ENCODE measurements around the gene PHLDB3. TPM values are rescaled to one million over a fixed set of nuclear protein-coding genes. Genes with fewer than 3 reads are reported as not detected.
"Not testable (repeated sequence)": the region's sequence is repeated elsewhere in the genome, so short reads cannot be mapped to it uniquely, and the experiment has no call there.

Gene PHLDB3
- total RNA-seq (2014; rRNA removed; shearing (Covaris generic)): 4.4 and 5.2 TPM in 2 replicates

GRCh38 chr19:43504426-43505185, at the start of gene PHLDB3:
Gene PHLDB3 (minus strand): TSS chr19:43504746. CDS start chr19:43504118, 628 bp downstream.
- H3K36me3 ChIP-seq: no peaks in the 10 kb centered on the region
- H3K9me3 ChIP-seq (replicated peaks): no peaks in the 10 kb centered on the region
- H3K27ac ChIP-seq: no peak within 1 kb of the TSS
- H3K4me1 ChIP-seq: no peaks in the 10 kb centered on the region
- peak within 1 kb of the TSS; percentile 69 for H3K4me3 ChIP-seq
- DNase-seq: peak; percentile 56 to 59
- no peaks in the 10 kb centered on the region for H3K27me3 ChIP-seq

DNA sequence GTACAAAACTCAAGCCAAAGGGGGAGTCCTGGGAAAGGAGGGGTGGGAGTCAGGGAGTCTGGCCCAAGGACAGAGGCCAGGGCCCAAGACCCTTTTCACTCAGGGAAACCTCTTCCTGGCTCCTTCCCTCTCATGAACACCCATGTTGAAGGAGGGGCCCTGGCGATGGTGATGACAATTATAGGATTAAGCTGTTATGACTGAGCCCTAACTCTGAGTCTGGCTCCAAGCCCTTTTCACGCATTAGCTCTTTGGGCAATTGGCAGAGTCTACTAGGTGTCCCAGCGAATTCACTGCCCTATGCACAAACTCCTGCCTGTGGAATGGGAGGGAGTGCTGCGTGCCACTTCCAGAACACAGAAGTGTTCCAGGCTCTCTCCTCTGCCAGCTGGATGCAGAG, 49.1 kb upstream of the PHLDB3 start:
- Histone ChIP-seq H3K9me3 (replicated peaks) (no peaks in the 10 kb centered on the region), H3K27me3 (no peaks in the 10 kb centered on the region), H3K4me3 (no peak overlapping the region), H3K27ac (no peak overlapping the region; the same call in 1 of the 2 replicates), H3K4me1 (peaks cover 12% of the 10 kb centered on the region), H3K36me3 (peaks cover 32% of the 10 kb centered on the region)
- peak in 1 of 2 experiments; percentile 30 for DNase-seq

DNA sequence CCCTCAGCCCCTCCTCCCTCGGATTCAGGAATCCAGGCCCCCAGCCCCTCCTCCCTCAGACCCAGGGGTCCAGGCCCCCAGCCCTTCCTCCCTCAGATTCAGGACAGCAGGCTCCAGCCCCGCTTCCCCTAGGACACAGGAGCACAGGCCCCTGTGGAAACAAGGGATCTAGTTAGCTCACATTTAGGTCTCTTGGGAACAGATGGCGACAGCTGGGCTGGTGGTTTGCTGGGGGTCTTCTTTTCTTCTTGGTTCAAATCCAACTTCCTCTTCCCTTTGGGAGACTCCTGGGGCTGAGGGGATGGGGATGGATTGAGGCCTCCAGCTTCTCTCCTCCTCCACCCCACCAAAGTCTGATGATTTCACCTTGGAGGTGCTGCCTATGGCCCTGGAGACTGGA, 48.1 kb upstream of the PHLDB3 start:
- peak; percentile 85 to 92 for DNase-seq
- Histone ChIP-seq H3K36me3 (peaks cover 30% of the 10 kb centered on the region), H3K9me3 (replicated peaks) (no peaks in the 10 kb centered on the region), H3K27ac (peak overlapping the region; percentile 61), H3K4me1 (peaks cover 12% of the 10 kb centered on the region), H3K4me3 (no peak overlapping the region), H3K27me3 (no peaks in the 10 kb centered on the region)

DNA sequence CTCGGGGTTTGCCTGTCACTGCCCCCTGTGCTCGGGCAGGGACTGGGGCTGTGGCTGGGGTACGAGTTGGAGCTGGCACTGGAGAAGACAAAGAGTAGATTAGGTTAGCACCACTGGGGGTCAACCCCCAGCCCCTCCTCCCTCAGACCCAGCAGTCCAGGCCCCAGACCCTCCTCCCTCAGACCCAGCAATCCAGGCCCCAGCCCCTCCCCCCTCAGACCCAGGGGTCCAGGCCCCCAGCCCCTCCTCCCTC, 47.6 kb upstream of the PHLDB3 start:
- Histone ChIP-seq H3K4me1 (peaks cover 12% of the 10 kb centered on the region), H3K36me3 (peaks cover 30% of the 10 kb centered on the region), H3K27ac (no peak overlapping the region), H3K27me3 (no peaks in the 10 kb centered on the region), H3K4me3 (no peak overlapping the region), H3K9me3 (replicated peaks) (no peaks in the 10 kb centered on the region)
- DNase-seq: no peak

DNA sequence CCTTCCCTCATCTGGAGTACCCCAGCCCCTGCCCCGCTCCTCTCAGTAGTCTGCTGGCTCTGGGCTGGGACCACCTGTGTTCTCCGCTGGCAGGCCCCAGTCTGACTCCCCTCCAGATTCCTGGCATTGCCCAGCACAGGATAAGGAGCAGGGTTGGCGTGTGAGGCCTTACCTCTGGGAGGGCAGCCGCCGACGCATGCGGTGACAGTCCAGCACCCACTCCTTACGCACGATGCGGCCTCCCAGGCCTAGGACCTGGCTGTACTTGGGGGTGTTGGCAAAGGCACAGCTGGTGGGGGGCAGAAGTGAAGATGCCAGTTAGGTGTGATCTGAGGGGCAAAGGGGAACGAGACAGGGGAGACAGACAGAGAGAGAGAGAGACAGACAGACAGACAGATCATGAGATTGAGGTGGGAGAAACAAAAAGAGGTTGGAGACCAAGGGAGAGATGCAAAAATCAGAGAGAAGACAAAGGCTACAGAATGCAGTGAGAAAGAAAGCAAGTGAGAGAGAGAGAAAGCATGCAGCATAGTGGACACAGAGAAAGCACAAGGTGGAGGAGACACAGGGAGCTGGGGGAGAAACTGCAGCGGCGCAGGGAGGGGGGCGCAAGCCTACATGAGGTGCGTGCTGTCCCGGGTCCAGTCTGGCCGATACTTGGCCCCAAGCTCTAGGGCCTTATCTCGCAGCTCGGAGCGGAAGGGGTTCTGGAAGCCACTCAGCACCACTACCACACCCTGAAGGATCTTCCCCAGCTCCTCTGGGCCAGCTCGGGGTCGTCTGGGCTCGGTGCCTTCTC, 47.1 kb upstream of the PHLDB3 start:
- Histone ChIP-seq H3K4me1 (peaks cover 12% of the 10 kb centered on the region), H3K36me3 (peaks cover 30% of the 10 kb centered on the region), H3K9me3 (replicated peaks) (no peaks in the 10 kb centered on the region), H3K27me3 (no peaks in the 10 kb centered on the region), H3K27ac (no peak overlapping the region), H3K4me3 (no peak overlapping the region)
- DNase-seq: no peak

DNA sequence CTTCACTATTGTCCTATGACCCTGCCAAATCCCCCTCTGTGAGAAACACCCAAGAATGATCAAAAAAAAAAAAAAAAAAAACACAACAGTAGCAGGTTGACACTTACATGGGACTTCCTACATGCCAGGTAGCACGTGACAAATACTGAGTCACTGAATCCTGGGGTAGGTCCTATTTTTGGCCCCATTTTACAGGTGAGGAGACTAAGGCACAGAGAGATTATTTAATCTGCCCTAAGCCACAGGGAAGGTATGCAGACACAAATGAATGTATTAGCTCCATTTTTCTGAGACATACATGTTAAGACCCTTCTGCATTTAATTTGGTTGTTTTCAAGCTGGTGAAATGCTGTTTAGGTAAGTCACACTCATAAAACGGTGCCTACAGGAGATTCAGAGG, 44.2 kb upstream of the PHLDB3 start:
- no peak overlapping the region for H3K27ac ChIP-seq
- H3K9me3 ChIP-seq (replicated peaks): no peaks in the 10 kb centered on the region
- peaks cover 31% of the 10 kb centered on the region for H3K36me3 ChIP-seq
- peaks cover 12% of the 10 kb centered on the region for H3K4me1 ChIP-seq
- DNase-seq: no peak
- no peaks in the 10 kb centered on the region for H3K27me3 ChIP-seq
- H3K4me3 ChIP-seq: no peak overlapping the region

DNA sequence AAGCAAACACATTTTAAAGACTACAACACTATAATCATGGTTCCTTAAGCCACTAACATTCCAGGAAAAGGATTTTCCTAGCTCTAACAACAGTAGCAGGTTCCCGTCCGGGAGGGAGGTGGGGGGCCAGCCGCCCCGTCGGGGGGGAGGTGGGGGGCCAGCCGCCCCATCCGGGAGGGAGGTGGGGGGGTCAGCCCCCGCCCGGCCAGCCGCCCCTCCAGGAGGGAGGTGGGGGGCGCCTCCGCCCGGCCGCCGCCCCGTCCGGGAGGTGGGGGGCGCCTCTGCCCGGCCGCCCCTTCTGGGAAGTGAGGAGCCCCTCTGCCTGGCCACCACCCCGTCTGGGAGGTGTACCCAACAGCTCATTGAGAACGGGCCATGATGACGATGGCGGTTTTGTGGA, 43.4 kb upstream of the PHLDB3 start:
- not testable (repeated sequence) for H3K4me3 ChIP-seq; H3K27ac ChIP-seq; H3K4me1 ChIP-seq; H3K27me3 ChIP-seq; DNase-seq; H3K9me3 ChIP-seq (replicated peaks)
- peaks cover 35% of the 10 kb centered on the region for H3K36me3 ChIP-seq

DNA sequence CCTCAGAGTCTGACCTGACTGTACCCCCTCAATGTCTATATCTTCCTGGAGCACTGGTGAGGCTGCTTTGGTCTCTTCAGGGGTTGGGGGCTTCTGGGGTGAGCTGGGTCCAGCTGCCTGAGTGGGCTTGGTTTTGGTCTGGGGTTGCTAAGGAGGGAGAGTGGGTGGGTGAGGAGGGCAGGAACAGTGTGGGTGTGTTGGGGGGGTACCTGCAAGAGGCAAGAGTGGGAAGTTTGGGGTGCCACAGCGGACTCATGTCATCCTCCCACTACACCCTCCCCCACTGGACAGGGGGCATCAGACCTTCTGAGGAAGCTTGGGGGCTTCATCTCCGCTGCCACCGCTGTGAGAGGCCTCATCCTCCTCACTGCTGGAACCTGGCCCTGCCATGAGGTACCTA, 42.0 kb upstream of the PHLDB3 start:
- H3K9me3 ChIP-seq (replicated peaks): no peaks in the 10 kb centered on the region
- H3K27me3 ChIP-seq: no peaks in the 10 kb centered on the region
- no peaks in the 10 kb centered on the region for H3K4me1 ChIP-seq
- no peak overlapping the region for H3K4me3 ChIP-seq
- no peak for DNase-seq
- H3K27ac ChIP-seq: no peak overlapping the region
- peaks cover 42% of the 10 kb centered on the region for H3K36me3 ChIP-seq

DNA sequence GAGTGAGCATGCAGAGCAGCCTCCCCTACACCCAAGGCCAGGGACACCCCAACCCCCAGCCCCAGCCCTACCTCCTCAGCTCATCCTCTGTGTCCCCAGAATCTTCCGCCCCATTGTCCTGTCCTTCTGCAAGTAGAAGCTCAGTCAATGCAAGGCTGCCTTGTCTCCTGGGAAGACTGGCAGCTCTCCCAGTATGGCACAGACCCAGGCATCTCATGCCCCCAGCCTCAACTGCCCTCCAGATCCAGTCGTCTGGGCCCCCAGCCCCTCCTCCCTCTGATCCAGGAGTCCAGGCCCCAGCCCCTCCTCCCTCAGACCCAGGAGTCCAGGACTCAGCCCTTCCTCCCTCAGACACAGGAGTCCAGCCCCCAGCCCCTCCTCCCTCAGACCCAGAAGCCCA, 41.4 kb upstream of the PHLDB3 start:
- Histone ChIP-seq H3K36me3 (peaks cover 39% of the 10 kb centered on the region), H3K27ac (no peak overlapping the region), H3K27me3 (no peaks in the 10 kb centered on the region), H3K9me3 (replicated peaks) (no peaks in the 10 kb centered on the region), H3K4me3 (no peak overlapping the region), H3K4me1 (no peaks in the 10 kb centered on the region)
- DNase-seq: no peak

DNA sequence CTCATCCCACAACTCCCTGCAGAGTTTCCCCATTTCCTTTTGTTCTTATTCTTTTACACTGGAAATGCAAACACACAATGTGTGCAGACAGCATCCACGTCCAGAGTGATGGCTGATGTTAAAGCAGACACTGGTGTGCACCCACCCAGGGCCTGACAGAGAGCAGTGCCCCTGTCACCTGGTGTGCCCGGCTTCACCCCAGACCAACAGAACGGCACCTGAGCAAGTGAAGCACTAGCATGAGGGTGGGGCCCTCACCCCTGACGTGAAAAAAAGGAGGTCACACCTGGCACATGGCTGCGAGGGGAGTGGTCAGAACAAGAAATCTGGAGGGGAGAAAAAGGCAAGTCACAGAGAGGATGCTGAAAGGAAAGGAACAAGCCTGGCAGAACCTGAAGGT, 40.7 kb upstream of the PHLDB3 start:
- H3K36me3 ChIP-seq: peaks cover 43% of the 10 kb centered on the region
- H3K4me1 ChIP-seq: no peaks in the 10 kb centered on the region

DNA sequence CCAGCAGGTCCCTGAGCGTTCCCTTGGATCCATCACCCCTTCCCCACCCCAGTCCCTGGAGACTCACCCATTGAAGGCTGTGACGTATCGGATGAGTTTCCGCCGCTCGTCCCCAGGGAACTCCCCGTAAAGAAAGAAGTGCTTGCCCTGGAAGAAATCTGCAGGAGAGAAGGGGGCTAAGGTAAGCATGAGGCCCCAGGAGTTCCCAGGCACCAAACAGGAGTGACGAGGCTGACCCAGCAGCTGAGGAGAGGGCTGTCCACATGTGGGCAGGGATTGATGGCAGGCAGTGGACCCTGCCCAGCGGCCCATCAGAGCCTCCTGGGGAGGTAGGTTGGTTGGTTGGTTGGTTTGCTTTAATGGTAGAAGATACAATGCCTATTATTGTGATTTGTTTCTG, 39.5 kb upstream of the PHLDB3 start:
- Histone ChIP-seq H3K27ac (no peak overlapping the region), H3K4me3 (no peak overlapping the region), H3K4me1 (no peaks in the 10 kb centered on the region), H3K9me3 (replicated peaks) (peaks cover 3% of the 10 kb centered on the region), H3K27me3 (no peaks in the 10 kb centered on the region), H3K36me3 (peaks cover 45% of the 10 kb centered on the region)
- DNase-seq: no peak

More for the DNA sequence above, 40.7 kb upstream of the PHLDB3 start:
- H3K27ac ChIP-seq: no peak overlapping the region
- H3K9me3 ChIP-seq (replicated peaks): no peaks in the 10 kb centered on the region
- no peaks in the 10 kb centered on the region for H3K27me3 ChIP-seq
- DNase-seq: no peak
- H3K4me3 ChIP-seq: no peak overlapping the region

DNA sequence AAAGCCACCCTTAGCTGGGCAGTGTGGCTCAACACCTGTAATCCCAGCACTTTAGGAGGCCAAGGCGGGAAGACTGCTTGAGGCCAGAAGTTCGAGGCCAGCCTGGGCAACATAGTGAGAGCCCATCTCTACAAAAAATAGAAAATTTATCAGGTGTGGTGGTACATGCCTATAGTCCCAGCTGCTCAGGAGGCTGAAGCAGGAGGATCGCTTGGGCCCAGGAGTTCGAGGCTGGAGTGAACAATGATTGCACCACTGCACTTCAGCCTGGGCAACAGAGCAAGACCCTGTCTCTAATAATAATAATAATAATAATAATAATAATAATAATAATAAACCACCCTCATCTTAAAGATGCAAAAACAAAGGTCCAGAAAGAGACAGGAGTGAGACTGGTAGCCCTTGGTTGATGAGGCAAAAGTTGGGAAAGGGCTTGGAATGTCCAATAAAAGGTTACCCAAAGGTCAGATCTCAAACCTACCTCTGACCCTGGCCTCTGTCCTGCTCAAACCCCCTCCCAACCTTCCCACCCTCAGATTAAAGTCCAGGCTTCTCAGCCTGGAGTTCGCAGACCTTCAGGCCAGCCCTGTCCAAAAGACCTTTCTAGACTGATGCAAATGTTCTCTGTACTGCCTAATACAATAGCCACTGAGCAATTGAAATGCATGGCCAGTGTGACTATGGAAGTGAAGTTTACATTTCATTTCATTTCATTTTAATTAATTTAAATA, 37.5 kb upstream of the PHLDB3 start:
- H3K36me3 ChIP-seq: peaks cover 59% of the 10 kb centered on the region
- H3K27ac ChIP-seq: no peak overlapping the region
- no peaks in the 10 kb centered on the region for H3K4me1 ChIP-seq
- no peaks in the 10 kb centered on the region for H3K27me3 ChIP-seq
- no peak for DNase-seq
- no peak overlapping the region for H3K4me3 ChIP-seq
- peaks cover 10% of the 10 kb centered on the region for H3K9me3 ChIP-seq (replicated peaks)

DNA sequence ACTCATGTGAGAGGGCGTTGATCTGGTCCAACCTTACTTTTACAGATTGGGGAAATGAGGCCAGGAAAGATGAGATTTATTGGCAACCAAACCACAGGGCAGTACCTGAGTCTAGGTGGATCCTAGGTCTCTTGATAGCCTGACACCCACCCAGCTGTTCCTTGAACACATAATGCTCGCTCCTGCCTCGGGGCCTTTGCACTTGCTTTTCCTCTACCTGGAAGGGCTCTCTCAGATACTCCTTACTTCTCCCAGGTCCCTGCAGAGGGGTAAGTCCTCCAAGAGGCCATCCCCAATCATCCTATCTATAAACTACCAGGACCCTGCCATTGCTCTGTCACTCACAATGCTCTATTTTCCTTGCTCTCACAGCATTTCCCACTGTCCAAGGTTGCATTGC, 35.8 kb upstream of the PHLDB3 start:
- no peak overlapping the region for H3K27ac ChIP-seq
- DNase-seq: no peak
- H3K27me3 ChIP-seq: no peaks in the 10 kb centered on the region
- H3K9me3 ChIP-seq (replicated peaks): peaks cover 10% of the 10 kb centered on the region
- H3K4me1 ChIP-seq: no peaks in the 10 kb centered on the region
- peaks cover 61% of the 10 kb centered on the region for H3K36me3 ChIP-seq
- H3K4me3 ChIP-seq: no peak overlapping the region

- Histone ChIP-seq H3K4me1 (no peaks in the 10 kb centered on the region), H3K36me3 (peaks cover 56% of the 10 kb centered on the region)
These were observed 34.4 kb upstream of the PHLDB3 start for GRCh38 chr19:43538922-43539321.

More at GRCh38 chr19:43538922-43539321, 34.4 kb upstream of the PHLDB3 start:
- H3K4me3 ChIP-seq: no peak overlapping the region
- H3K27ac ChIP-seq: no peak overlapping the region
- peaks cover 10% of the 10 kb centered on the region for H3K9me3 ChIP-seq (replicated peaks)
- no peak for DNase-seq
- no peaks in the 10 kb centered on the region for H3K27me3 ChIP-seq

All from SJCRH30 (cell line).